Measurements from ENCODE around the gene GAB3.
A peak's percentile ranks its signal among the peaks of the same experiment; 100 is the strongest.

GAB3 gene

GRCh38 chrX:154780968-154781367 is 30.1 kb upstream of the GAB3 start:
- Histone ChIP-seq H3K27ac (ENCODE audit: low read depth, low read length) (no peak overlapping the region), H3K36me3 (ENCODE audit: control insufficient read depth in 5 of 5, insufficient read depth in 5 of 5, low read length in 5 of 5) (peaks cover 9 to 47% (median 26%) of the 10 kb centered on the region in 5 donors), H3K4me1 (ENCODE audit: control insufficient read depth in 5 of 5, insufficient read depth in 5 of 5, low read length in 5 of 5) (peaks cover 0 to 3% (median 0%) of the 10 kb centered on the region in 5 donors), H3K9me3 (ENCODE audit: control insufficient read depth in 5 of 5, low read length in 5 of 5) (no peaks in the 10 kb centered on the region), H3K9ac (ENCODE audit: low read length in 5 of 5) (no peak overlapping the region), H3K4me3 (ENCODE audit: low read depth in 1 of 5, low read length in 5 of 5) (no peak overlapping the region), H3K27me3 (ENCODE audit: control insufficient read depth in 5 of 5, insufficient read depth in 4 of 5, low read length in 5 of 5) (peaks cover 0 to 6% (median 2%) of the 10 kb centered on the region in 5 donors)

DNA sequence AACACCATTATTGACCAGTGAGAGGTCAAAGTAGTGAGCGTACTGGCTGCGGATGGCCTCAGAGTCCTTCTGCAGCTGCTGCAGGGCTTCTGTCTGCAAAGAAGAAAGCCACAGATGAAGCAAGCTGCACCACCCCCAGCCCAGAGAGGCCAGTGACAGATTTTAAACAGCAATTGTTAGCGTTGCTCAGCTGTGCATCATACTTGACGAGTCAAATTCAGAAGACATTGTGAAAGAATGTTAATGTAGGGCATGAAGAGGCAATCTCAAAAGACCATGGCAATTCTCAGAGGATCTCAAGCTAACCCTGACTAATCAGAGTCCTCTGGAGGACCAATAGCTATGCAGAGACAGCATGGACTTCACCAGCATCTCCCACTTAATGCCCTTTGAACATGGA is 28.4 kb upstream of the GAB3 start:
- H3K36me3 ChIP-seq (ENCODE audit: control insufficient read depth in 5 of 5, insufficient read depth in 5 of 5, low read length in 5 of 5): peaks cover 9 to 57% (median 41%) of the 10 kb centered on the region in 5 donors
- H3K4me3 ChIP-seq (ENCODE audit: low read depth in 1 of 5, low read length in 5 of 5): no peak overlapping the region
- no peak overlapping the region for H3K27ac ChIP-seq (ENCODE audit: low read depth, low read length)
- peaks cover 0 to 7% (median 2%) of the 10 kb centered on the region in 5 donors for H3K27me3 ChIP-seq (ENCODE audit: control insufficient read depth in 5 of 5, insufficient read depth in 4 of 5, low read length in 5 of 5)
- no peak overlapping the region for H3K9ac ChIP-seq (ENCODE audit: low read length in 5 of 5)
- H3K4me1 ChIP-seq (ENCODE audit: control insufficient read depth in 5 of 5, insufficient read depth in 5 of 5, low read length in 5 of 5): peaks cover 0 to 3% (median 0%) of the 10 kb centered on the region in 5 donors
- no peaks in the 10 kb centered on the region for H3K9me3 ChIP-seq (ENCODE audit: control insufficient read depth in 5 of 5, low read length in 5 of 5)

DNA sequence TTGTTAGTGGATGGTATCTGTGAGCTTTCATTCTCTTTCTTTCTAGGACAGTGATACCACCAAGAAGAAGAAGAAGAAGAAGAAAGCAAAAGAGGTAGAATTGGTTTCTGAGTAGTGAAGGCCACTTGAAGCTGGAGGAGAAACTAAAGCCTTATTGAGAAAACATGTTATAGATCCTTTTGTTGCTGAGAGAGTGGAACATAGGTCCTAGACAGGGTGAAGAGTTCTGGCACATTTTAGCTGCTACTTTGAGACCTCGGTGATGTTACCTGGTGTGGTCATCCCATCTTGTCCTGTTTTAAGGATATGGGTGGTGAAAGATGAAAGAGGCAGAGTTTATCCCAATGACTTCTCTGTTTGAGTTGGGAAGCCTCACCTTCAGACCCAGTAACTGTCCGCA is 25.9 kb upstream of the GAB3 start:
- H3K9ac ChIP-seq (ENCODE audit: low read length in 5 of 5): no peak overlapping the region
- H3K27ac ChIP-seq (ENCODE audit: low read depth, low read length): no peak overlapping the region
- no peak overlapping the region for H3K4me3 ChIP-seq (ENCODE audit: low read depth in 1 of 5, low read length in 5 of 5)
- peaks cover 9 to 54% (median 45%) of the 10 kb centered on the region in 5 donors for H3K36me3 ChIP-seq (ENCODE audit: control insufficient read depth in 5 of 5, insufficient read depth in 5 of 5, low read length in 5 of 5)
- H3K27me3 ChIP-seq (ENCODE audit: control insufficient read depth in 5 of 5, insufficient read depth in 4 of 5, low read length in 5 of 5): peaks cover 0 to 7% (median 2%) of the 10 kb centered on the region in 5 donors
- H3K9me3 ChIP-seq (ENCODE audit: control insufficient read depth in 5 of 5, low read length in 5 of 5): peaks cover 0 to 3% (median 0%) of the 10 kb centered on the region in 5 donors
- peaks cover 0 to 3% (median 0%) of the 10 kb centered on the region in 5 donors for H3K4me1 ChIP-seq (ENCODE audit: control insufficient read depth in 5 of 5, insufficient read depth in 5 of 5, low read length in 5 of 5)

DNA sequence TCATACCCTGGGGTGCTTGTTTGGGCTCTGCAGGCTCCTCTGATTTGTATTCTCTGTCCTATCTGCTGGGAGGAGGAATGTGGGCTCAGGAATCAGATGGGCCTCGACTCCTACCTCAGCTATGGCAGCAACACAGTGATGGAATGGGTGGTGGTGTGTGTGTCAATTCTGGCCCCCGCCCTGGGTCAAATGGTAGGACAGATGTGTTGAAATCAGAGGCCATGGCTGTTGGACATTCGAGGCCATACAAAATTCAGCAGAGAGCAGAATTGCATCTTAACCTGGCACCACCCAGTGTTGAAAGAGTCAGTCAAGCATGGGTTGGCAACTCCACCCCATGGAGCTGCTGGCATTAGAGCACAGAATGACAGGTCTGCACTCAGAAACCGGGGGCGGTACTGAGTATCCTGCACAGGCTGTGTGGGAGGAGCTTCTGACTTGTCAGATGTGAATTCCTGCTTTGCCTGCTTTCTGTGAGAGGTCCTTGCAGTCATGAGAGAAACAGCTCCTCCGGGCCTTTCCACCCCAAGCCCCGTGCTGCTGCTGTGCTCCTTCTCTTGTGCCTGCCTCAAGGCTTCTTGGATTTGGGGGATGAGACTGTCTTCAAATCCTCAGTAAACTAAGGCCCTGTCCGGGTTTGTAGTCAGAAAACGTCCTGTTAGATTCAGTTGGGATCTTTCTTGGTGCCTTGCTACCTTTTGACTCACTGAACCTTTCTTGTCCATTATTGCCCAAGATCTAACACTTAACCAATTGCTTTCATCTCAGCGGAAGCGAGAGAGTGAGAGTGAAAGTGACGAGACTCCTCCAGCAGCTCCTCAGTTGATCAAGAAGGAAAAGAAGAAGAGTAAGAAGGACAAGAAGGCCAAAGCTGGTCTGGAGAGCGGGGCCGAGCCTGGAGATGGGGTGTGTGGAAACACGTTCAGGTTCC is 24.8 kb upstream of the GAB3 start:
- H3K27ac ChIP-seq (ENCODE audit: low read depth, low read length): no peak overlapping the region
- peaks cover 0 to 4% (median 2%) of the 10 kb centered on the region in 5 donors for H3K27me3 ChIP-seq (ENCODE audit: control insufficient read depth in 5 of 5, insufficient read depth in 4 of 5, low read length in 5 of 5)
- H3K4me1 ChIP-seq (ENCODE audit: control insufficient read depth in 5 of 5, insufficient read depth in 5 of 5, low read length in 5 of 5): peaks cover 0 to 3% (median 0%) of the 10 kb centered on the region in 5 donors
- no peak overlapping the region for H3K4me3 ChIP-seq (ENCODE audit: low read depth in 1 of 5, low read length in 5 of 5)
- H3K9me3 ChIP-seq (ENCODE audit: control insufficient read depth in 5 of 5, low read length in 5 of 5): peaks cover 0 to 3% (median 0%) of the 10 kb centered on the region in 5 donors
- H3K36me3 ChIP-seq (ENCODE audit: control insufficient read depth in 5 of 5, insufficient read depth in 5 of 5, low read length in 5 of 5): peaks cover 9 to 50% (median 38%) of the 10 kb centered on the region in 5 donors
- no peak overlapping the region for H3K9ac ChIP-seq (ENCODE audit: low read length in 5 of 5)

DNA sequence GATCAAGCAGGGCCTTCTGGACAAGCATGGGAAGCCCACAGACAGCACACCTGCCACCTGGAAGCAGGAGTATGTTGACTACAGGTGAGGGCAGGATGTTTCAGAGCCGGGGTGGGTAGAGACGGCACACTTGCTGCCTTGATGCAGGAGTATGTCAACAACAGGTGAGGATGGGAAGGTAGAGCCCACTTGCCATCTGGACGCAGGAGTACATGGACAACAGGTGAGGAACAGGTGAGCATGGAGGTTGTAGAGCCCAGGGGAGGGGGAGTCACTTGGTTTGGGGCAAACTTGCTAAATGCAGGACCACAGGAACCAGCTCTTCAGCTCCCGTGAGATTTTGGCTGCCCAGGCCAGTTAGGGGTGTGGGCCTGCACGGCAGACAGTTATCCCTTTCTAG is 23.7 kb upstream of the GAB3 start:
- H3K4me3 ChIP-seq (ENCODE audit: low read depth in 1 of 5, low read length in 5 of 5): no peak overlapping the region
- peaks cover 9 to 55% (median 43%) of the 10 kb centered on the region in 5 donors for H3K36me3 ChIP-seq (ENCODE audit: control insufficient read depth in 5 of 5, insufficient read depth in 5 of 5, low read length in 5 of 5)
- no peak overlapping the region for H3K9ac ChIP-seq (ENCODE audit: low read length in 5 of 5)
- no peak overlapping the region for H3K27ac ChIP-seq (ENCODE audit: low read depth, low read length)
- peaks cover 0 to 3% (median 0%) of the 10 kb centered on the region in 5 donors for H3K4me1 ChIP-seq (ENCODE audit: control insufficient read depth in 5 of 5, insufficient read depth in 5 of 5, low read length in 5 of 5)
- peaks cover 0 to 3% (median 0%) of the 10 kb centered on the region in 5 donors for H3K9me3 ChIP-seq (ENCODE audit: control insufficient read depth in 5 of 5, low read length in 5 of 5)
- peaks cover 0 to 4% (median 2%) of the 10 kb centered on the region in 5 donors for H3K27me3 ChIP-seq (ENCODE audit: control insufficient read depth in 5 of 5, insufficient read depth in 4 of 5, low read length in 5 of 5)

DNA sequence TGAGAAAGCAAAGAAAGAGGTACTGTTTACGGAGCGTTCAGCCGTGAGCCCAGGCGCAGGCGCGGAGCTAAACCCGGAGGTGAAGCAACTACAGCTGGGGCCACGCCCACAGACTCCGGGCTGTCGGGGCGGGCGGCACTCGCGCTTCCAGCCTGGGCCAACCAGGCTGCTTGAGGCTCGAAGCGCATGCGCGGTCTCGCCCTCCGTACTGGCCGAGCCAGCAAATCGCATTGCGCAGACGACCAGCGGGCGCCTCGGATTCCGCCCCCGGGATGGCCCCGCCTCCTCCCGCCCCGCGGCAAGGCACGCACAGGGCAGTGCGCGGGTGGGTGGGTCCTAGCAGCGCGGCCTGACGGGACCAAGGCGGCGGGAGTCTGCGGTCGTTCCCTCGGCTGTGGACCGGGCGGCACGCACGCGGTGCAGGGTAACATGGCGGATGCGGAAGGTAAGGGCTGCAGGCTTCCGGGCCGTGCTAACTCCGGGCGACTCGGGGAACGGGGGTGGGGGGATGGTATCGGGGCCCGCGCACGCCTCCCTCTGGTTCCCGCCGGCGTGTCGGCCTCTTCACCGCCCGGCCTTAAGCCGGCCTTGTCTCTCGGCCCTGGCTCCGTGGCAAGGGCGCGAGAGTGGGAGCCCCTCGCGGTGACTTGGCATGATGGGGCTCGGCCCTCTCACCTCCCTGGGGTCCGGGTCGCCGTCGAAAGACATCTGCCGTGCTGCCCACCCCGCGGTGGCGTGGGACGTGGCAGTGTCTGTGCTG is 11.8 kb upstream of the GAB3 start, which contains the start of gene DKC1:
TSS of gene DKC1 (plus strand) at position 328 of the 760 bp plus-strand sequence. CDS start at position 430, 102 bp downstream.
- peaks cover 0 to 6% (median 0%) of the 10 kb centered on the region in 5 donors for H3K27me3 ChIP-seq (ENCODE audit: control insufficient read depth in 5 of 5, insufficient read depth in 4 of 5, low read length in 5 of 5)
- H3K4me3 ChIP-seq (ENCODE audit: low read depth in 1 of 5, low read length in 5 of 5): peak within 1 kb of the TSS; percentile 57 to 82 (median 72)
- H3K36me3 ChIP-seq (ENCODE audit: control insufficient read depth in 5 of 5, insufficient read depth in 5 of 5, low read length in 5 of 5): peaks cover 15 to 26% (median 16%) of the 10 kb centered on the region in 5 donors
- no peaks in the 10 kb centered on the region for H3K9me3 ChIP-seq (ENCODE audit: control insufficient read depth in 5 of 5, low read length in 5 of 5)
- H3K9ac ChIP-seq (ENCODE audit: low read length in 5 of 5): peak within 1 kb of the TSS; percentile 8 to 78 (median 74)
- peak within 1 kb of the TSS; percentile 56 for H3K27ac ChIP-seq (ENCODE audit: low read depth, low read length)
- H3K4me1 ChIP-seq (ENCODE audit: control insufficient read depth in 5 of 5, insufficient read depth in 5 of 5, low read length in 5 of 5): peaks cover 0 to 16% (median 14%) of the 10 kb centered on the region in 5 donors

- H3K36me3 ChIP-seq (ENCODE audit: control insufficient read depth in 5 of 5, insufficient read depth in 5 of 5, low read length in 5 of 5): peaks cover 11 to 22% (median 12%) of the 10 kb centered on the region in 5 donors
- H3K27ac ChIP-seq (ENCODE audit: low read depth, low read length): peak overlapping the region; percentile 55
- H3K27me3 ChIP-seq (ENCODE audit: control insufficient read depth in 5 of 5, insufficient read depth in 4 of 5, low read length in 5 of 5): peaks cover 0 to 6% (median 0%) of the 10 kb centered on the region in 5 donors
- H3K9me3 ChIP-seq (ENCODE audit: control insufficient read depth in 5 of 5, low read length in 5 of 5): no peaks in the 10 kb centered on the region
- H3K4me1 ChIP-seq (ENCODE audit: control insufficient read depth in 5 of 5, insufficient read depth in 5 of 5, low read length in 5 of 5): peaks cover 0 to 16% (median 14%) of the 10 kb centered on the region in 5 donors
- H3K4me3 ChIP-seq (ENCODE audit: low read depth in 1 of 5, low read length in 5 of 5): peak overlapping the region; percentile 52 to 77 (median 62)
- H3K9ac ChIP-seq (ENCODE audit: low read length in 5 of 5): peak overlapping the region in 3 of 5 donors; percentile 34 to 76 (median 39)
These were observed 11.2 kb upstream of the GAB3 start for GRCh38 chrX:154761977-154762536.

DNA sequence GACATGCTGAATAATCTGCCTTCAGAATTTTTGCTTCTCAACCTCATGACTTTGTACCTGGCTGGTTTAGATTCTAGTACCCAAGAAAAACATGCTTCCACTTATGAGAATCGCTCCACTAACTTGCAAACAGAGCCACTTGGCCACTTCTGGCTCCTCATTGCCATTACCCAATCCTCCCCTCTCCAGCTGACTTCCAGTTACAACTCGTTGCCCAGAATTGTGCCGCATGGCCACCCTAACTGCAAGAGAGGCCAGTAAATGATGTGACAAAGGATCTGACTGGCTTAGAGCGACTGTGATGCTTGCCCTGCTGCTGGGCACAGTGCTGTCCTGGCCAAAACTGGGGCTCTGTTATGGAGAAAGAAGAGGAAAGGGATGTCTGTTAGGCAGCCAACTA is 7.8 kb upstream of the GAB3 start:
- peaks cover 0 to 6% (median 0%) of the 10 kb centered on the region in 5 donors for H3K27me3 ChIP-seq (ENCODE audit: control insufficient read depth in 5 of 5, insufficient read depth in 4 of 5, low read length in 5 of 5)

DNA sequence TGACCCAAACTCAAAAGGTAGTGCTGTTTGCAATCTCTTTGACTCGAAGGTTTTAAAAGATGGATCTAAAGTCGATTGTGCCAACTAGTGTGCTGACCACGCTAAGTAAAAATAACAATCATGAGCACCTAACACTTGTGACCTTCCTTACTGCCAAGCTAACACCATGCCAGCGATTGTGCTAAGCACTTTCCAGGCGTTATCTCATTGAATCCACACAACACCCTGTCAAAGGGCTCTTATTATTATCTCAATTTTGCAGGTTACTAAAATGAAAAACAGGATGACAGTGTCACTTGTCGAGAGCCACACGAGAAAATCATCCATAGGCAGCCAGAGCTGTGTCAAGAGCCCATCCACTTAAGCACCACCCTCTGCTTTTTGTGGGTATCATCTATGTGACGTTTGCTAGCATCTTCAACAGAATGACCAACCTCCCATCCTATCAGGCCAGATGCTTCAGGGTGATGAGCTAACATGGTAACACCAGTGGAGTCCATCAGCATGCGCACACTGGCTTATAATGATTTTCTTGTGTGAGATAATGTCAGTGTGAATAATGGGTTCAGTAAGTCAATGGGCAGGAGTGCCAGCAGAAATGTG is 893 bp upstream of the GAB3 start:
- H3K27me3 ChIP-seq (ENCODE audit: control insufficient read depth in 5 of 5, insufficient read depth in 4 of 5, low read length in 5 of 5): peaks cover 0 to 9% (median 0%) of the 10 kb centered on the region in 5 donors
- peak overlapping the region in 3 of 5 donors; percentile 53 to 78 (median 61) for H3K4me3 ChIP-seq (ENCODE audit: low read depth in 1 of 5, low read length in 5 of 5)
- peaks cover 0 to 27% (median 19%) of the 10 kb centered on the region in 5 donors for H3K4me1 ChIP-seq (ENCODE audit: control insufficient read depth in 5 of 5, insufficient read depth in 5 of 5, low read length in 5 of 5)
- H3K9me3 ChIP-seq (ENCODE audit: control insufficient read depth in 5 of 5, low read length in 5 of 5): peaks cover 0 to 2% (median 0%) of the 10 kb centered on the region in 5 donors
- H3K36me3 ChIP-seq (ENCODE audit: control insufficient read depth in 5 of 5, insufficient read depth in 5 of 5, low read length in 5 of 5): no peaks in the 10 kb centered on the region
- H3K9ac ChIP-seq (ENCODE audit: low read length in 5 of 5): no peak overlapping the region
- no peak overlapping the region for H3K27ac ChIP-seq (ENCODE audit: low read depth, low read length)

More for the DNA sequence above, 7.8 kb upstream of the GAB3 start:
- peaks cover 0 to 13% (median 11%) of the 10 kb centered on the region in 5 donors for H3K4me1 ChIP-seq (ENCODE audit: control insufficient read depth in 5 of 5, insufficient read depth in 5 of 5, low read length in 5 of 5)
- H3K9me3 ChIP-seq (ENCODE audit: control insufficient read depth in 5 of 5, low read length in 5 of 5): no peaks in the 10 kb centered on the region
- H3K4me3 ChIP-seq (ENCODE audit: low read depth in 1 of 5, low read length in 5 of 5): no peak overlapping the region
- H3K36me3 ChIP-seq (ENCODE audit: control insufficient read depth in 5 of 5, insufficient read depth in 5 of 5, low read length in 5 of 5): no peaks in the 10 kb centered on the region
- H3K27ac ChIP-seq (ENCODE audit: low read depth, low read length): no peak overlapping the region
- H3K9ac ChIP-seq (ENCODE audit: low read length in 5 of 5): no peak overlapping the region
